Hematopoietic multipotent progenitor cell treated with erythropoietin and hydrocortisone succinate and interleukin-3 and kit ligand, for 17 days (in vitro differentiated cells): ENCODE results near the gene ABCD1.

Experiments
- DNase-seq: peaks from one replicate; pipeline ENCODE4 v3.0.0-alpha.2; 2015; ENCODE audit warnings: low spot score

ABCD1 gene

DNA sequence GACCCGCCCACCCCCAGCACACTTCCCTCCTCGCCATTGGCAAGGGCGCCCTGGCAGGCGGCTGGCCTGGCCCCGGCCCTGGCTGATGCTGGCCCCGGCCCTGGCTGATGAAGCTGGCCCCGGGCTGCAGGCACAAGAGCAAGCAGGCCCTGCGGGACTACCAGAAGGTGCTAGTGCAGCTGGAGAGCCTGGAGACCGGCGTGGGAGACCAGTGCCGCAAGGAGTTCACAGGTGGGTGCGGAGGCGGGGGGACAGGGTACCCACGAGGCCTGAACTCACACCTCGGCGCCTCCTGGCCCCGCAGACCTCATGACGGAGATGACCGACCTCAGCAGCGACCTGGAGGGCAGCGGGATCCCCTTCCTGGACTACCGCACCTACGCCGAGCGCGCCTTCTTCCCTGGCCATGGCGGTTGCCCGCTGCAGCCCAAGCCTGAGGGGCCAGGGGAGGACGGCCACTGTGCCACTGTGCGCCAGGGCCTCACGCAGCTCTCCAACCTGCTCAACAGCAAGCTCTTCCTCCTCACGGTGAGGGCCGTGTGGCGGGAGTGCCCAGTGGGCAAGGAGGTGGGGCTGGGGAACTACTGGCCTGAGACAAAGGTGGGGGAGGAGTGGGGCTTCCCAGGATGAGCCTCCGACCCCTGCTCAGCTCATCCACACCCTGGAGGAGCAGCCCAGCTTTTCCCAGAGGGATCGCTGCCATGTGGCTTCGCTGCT is 50.1 kb downstream of the ABCD1 start:
- DNase-seq, result no peak

DNA sequence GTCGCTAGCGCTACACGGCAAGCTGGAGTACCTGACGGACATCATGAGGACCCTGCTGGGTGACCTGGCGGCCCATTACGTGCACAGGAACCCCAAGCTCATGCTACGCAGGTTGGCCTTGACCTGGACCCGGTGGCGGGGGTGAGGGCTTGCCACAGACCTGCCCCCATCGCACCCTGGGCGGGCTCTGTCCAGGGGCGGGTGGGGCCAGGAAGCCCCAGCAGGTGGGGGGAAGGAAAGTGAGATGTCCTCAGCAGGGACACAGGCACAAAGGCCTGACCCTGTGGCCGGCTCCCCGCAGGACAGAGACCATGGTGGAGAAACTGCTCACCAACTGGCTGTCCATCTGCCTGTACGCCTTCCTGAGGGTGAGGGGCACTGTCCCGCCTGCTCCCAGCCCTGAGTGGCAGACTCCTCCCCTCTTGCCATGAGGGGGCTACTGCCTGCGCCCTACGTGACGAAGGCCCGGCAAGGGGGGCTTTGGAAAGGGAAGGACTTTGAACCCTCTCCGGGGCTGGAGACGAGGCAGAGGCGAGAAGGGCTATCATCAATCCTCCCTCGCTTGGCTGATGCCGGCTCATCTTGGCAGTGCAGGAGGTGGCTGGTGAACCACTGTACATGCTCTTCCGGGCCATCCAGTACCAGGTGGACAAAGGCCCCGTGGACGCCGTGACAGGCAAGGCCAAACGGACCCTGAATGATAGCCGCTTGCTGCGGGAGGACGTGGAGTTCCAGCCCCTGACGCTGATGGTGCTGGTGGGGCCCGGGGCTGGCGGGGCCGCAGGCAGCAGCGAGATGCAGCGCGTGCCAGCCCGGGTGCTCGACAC is 50.9 kb downstream of the ABCD1 start:
- no peak for DNase-seq

DNA sequence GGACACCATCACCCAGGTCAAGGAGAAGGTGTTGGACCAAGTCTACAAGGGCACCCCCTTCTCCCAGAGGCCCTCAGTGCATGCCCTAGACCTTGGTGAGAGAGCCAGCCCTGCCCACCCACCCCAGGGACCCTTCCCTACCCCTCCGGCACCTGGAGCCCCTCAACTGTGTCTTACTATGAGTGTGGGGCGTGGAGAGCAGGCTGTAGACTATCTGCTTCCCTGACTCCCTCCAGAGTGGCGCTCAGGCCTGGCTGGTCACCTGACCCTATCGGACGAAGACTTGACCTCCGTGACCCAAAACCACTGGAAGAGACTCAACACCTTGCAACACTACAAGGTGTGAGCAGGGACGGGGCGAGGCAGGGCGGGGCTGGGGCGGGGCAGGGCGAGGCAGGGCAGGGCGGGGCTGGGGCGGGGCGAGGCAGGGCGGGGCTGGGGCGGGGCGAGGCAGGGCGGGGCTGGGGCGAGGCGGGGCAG is 51.5 kb downstream of the ABCD1 start:
- DNase-seq, result no peak

DNA sequence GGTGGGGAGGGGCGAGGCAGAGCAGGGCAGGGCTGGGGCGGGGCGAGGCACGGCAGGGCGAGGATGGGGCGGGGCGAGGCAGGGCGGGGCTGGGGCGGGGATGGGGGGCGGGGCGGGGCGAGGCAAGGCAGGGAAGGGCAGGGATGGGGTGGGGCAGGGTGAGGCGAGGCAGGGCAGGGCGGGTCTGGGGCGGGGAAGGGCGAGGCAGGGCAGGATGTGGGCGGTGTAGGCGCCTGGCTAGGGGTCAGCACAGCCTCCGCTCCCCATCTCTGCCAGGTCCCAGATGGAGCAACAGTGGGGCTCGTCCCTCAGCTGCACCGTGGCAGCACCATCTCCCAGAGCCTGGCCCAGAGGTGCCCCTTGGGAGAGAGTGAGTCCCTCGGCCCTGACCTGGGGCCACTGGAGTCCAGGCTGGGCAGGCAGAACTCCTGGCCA is 52.0 kb downstream of the ABCD1 start:
- no peak for DNase-seq

DNA sequence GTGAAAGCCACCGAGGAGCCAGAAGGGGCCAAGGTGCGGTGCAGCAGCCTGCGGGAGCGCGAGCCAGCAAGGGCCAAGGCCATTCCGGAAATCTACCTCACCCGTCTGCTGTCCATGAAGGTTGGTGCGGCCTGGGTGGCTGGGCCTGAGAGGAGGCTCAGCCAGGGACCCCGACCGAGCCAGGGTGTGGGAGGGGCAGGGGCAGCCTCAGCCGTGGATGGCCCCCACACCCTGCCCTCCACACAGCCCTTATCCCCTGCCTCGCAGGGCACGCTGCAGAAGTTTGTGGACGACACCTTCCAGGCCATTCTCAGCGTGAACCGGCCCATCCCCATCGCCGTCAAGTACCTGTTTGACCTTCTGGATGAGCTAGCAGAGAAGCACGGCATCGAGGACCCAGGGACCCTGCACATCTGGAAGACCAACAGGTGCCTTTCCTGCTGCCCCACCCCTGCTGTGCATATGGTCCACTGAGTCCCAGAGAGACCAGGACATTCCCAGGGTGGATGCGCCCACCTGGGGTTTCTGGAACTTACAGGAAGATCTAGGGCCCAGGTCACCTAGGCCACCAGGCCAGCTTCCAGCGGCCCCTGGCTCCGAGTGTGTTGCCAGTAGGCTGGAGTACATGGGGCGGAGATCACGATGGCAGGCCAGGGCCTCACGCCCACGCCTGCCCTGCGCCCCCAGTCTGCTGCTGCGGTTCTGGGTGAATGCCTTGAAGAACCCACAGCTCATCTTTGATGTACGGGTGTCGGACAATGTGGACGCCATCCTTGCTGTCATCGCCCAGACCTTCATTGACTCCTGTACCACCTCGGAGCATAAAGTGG is 52.8 kb downstream of the ABCD1 start:
- DNase-seq, result no peak

DNA sequence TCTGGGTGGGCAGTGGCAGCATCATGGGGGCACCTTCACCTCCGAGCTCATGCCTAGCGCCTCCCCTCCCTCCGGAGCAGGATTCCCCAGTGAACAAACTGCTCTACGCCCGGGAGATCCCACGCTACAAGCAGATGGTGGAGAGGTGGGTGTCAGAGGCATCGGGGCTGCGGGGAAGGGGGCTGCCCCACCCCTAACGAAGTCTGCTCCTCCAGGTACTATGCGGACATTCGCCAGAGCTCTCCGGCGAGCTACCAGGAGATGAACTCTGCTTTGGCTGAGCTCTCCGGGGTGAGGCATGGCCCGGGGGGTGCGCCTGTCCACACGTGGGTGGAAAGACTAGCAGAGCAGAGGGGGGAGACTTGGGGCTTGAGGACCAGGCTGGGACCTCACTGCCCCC is 53.5 kb downstream of the ABCD1 start:
- no peak for DNase-seq

DNA sequence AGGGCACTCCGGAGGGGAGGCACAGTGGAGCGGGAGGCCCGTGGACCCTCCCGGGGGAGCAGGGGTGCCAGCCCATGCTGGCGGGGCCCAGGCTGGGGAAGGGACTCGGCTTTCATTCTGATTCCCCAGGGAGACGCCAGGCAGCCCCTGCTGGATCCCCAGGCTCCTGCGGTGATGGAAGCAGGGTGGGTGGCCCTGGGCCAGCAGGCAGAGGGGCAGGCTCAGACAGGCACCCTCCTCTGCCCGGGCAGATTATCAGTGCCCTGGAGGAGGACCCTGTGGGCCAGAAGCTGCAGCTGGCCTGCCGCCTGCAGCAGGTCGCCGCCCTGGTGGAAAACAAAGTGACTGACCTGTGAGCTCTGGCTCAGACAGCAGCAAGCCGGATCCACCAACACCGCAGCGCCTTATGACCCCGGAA is 54.0 kb downstream of the ABCD1 start:
- DNase-seq, result no peak

DNA sequence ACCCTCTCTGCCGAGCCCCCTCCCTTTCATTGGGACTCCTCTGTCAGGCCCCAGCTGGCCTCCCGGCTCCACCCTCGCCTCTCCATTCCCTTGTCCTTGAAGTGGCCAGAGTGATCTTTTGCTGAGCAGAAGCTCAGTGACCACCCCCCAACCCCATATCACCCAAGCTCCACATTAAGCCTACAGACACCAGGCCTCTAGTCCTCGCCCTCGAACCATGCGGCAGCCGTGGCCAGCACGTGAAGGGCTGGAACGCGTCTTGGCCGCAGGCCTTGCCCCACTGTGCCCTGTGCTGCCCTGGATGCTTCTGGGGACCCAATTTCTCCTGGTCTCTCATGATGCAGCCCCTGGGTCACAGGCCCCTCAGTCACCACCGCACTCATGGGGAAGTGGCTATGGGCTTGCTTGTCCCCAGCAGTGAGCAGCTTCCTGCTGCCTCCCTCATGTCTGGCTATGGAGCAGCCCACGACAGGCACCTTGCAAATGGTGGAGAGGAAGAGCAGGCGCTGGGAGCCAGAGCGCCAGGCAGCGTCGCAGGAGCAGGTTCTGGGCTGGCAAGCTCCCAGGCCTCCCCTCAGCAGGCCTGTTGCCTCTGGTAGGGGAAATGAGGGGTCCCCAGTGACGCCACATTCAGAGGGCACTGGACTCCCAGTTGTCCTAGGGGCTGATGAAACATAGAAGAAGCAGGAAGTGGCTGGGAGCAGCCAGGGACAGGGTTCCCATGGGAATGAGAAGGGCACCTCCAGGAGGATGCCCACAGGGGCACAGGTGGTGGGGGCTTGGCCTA is 55.4 kb downstream of the ABCD1 start:
- DNase-seq, result no peak

DNA sequence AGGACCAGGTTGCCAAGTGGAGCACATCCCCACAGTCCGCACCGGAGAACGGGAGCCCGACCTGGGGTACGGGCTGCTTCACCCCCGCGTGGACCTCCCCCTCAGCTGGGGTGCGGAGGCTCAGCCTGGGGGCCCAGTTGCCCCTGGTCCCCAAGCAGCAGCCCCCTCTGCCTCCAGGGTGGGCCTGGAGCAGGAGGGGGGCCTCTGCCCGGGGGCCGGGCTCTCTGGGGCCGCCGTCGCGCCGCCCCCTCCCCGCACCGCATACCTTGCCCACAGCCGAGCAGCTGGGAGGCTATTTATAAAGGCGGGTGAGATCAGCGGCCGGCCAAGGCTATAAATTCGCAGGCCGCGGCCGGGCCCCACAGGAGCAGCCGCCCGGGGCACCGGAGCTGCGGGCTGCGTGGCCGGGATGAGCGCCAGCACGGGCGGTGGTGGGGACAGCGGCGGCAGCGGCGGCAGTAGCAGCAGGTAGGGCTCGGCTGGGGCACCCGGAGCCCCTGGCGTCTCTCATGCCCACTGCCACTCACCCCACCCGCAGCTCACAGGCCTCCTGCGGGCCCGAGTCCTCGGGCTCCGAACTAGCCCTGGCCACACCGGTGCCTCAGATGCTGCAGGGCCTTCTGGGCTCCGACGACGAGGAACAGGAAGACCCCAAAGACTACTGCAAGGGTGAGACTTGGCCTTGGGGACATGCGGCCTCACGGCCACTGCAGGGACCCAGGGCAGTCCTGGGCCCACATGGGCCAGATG is 56.2 kb downstream of the ABCD1 start, which contains the start of gene SRPK3:
SRPK3 (plus strand) TSS at position 364 of the 750 bp plus-strand sequence; CDS start at position 410, 46 bp downstream.
- DNase-seq, result no peak

DNA sequence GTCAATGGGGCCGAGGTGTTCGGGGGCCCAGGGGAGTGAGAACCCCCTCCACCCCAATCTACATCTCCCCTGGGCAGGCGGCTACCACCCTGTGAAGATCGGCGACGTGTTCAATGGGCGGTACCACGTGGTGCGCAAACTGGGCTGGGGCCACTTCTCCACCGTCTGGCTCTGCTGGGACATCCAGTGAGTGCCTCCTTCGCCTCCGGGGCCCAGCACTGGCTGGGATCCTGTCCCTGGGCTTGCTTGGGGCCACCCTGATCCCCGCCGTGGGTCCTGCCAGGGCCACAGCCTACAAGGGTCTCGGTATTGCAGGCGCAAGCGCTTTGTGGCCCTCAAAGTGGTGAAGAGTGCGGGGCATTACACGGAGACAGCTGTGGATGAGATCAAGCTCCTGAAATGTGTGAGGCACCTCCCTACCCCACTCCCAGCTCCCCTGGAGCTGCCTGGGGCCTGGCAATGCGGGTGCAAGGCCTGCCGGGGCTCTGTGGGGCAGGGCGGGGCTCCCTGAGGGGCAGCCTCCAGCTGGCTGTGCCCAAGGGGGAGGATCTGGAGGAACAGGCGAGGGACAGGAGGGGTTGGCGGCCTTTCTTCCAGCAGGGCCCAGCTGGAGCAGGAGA is 56.9 kb downstream of the ABCD1 start:
- no peak for DNase-seq

DNA sequence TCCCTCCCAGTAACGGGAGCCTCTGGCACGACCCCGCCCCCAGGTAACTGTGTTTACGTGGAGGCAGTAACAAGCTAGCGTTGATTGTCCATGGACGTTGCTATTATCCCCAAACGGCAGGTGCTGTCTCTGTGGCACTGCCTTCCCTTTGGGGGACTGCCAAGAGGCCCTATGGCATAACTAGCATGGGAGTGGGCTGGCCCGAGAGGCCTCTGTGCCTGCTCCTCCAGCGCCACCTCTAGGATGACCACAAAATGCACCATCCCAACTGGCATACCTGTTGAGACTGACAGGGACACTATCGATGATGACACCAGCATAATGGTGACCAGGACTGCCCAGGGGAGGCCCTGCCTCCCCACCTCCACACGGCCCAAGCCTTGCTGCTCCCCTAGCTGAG is 57.7 kb downstream of the ABCD1 start:
- no peak for DNase-seq

DNA sequence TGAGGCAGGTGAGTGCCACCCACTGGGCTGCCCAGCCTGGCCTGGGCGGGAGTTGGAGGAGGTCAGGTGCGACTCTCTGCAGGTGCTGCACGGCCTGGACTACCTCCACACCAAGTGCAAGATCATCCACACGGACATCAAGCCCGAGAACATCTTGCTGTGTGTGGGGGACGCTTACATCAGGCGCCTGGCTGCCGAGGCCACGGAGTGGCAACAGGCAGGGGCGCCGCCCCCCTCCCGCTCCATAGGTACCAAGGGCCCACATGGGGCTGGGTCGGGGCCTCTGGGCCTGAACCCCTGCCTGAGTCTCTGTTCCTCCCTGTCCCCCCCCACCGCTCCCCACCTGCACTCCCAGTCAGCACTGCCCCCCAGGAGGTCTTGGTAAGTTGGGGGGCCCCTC is 58.2 kb downstream of the ABCD1 start:
- no peak for DNase-seq

DNA sequence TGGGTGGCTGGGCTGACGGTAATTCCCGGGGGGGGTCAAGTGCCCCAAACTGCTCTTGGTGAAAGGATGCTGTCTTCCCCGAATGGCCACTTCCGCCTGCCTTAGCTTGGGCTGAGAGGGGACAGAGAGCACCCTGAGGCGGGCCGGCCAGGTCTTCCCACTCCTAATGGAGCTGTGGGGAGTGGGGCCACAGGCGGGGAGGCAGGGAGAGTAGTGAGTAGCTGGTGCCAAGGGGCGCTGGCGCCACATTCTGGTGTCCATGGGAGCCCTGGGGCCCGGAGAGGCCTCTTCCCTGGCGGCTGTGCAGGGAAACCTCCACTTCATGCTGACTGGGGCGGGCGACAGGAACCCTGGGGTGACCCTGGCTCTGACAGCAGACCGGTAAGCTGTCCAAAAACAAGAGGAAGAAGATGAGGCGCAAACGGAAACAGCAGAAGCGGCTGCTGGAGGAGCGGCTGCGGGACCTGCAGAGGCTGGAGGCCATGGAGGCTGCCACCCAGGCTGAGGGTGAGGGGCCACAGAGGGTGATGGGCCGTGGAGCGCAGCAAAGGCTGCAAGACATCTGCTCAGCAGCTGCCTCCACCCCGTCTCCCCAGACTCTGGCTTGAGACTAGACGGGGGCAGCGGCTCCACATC is 58.8 kb downstream of the ABCD1 start:
- DNase-seq, result no peak

DNA sequence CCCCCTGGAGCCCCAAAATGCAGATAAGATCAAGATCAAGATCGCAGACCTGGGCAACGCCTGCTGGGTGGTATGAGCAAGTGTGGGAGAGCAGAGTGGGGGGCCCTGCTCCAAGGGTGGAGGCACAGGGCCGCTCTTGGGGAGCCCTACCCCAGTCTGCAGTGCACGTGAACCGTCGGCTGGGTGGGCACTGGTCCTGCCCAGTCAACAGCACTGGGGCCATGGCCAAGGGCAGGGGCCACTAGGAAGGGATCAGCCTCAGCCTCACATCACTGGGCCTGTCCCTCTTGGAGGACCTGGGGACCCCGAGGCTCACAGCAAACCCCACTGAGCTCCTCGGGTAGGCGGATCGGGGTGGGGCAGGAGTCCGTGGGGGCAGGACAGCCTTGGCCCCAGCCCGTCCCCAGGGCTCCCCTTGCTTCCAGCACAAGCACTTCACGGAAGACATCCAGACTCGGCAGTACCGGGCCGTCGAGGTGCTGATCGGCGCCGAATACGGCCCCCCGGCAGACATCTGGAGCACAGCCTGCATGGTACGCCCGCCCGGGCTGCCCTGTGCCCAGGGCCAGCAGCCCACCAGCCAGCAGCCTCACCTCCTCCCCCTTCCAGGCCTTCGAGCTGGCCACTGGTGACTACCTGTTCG is 59.8 kb downstream of the ABCD1 start:
- no peak for DNase-seq

DNA sequence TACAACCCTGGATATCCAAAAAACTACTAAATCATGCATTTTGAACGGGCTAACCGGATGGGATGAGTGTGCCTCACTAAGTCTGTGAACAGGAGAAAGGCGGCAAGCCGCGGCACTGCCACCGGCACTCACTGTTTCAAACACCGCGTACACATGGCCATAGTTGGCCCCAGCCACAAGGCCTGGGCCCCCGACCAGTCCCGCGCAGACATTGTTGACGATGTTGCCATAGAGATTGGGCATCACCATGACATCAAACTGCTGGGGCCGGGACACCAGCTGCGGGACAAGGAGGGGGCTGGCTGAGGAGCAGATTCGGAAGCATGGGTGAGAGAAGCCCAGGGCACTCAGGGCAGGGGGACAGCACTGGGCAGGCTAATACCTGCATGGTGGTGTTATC is 62.0 kb downstream of the ABCD1 start:
- DNase-seq, result no peak

DNA sequence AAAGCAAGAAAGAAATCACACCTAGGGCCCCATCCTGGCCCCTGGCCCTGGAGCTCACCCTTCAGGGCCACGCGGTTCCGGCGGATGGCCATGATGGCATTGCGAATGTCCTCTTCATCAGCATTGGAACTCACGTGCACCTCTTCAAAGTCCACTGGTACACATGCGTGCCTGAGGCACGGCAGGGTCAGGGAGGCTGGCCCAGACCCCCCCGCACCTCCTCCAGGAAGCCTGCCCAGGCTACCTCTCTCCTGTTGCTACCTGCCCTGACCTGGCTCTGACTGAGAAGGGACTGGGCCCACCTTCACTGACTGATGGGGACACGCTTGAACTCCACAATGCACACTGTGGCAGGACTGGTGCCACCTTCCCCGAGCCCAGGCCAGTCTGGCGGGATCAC is 65.0 kb downstream of the ABCD1 start:
- no peak for DNase-seq

DNA sequence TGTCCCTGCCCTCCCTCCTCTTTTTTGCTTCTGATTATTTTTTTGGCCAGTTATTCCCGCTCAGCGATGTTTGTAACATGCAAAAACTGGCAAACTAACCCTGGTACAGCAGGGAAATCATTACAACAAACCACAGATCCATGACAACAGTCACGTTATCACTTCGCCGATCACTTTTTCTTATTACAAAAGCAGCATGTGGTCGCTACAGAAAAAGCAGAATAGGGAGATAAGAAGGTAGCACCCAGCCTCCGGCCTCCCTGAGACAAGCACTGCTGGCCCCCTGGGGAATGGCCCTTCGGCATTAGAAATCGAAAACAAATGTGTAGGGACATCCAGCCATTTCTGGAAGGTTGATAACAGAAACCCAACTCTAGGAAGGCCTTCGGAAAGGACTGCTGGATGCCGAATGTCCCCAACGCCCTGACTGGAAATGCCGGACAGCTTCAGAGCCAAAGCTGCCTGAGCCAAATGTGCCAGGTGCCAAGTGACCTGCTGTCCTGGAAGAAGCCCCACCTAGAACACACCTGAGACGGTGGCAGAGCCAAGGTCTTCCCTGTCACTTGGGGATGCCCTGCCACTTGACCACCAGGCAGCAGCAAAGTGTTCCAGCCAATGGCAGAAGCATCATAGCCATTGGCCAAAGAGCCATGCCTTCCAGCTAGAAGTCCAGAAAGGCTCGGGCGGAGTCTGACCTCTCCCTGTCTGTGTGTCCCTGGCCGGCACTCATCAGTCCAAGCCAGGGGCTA is 66.6 kb downstream of the ABCD1 start:
- no peak for DNase-seq

DNA sequence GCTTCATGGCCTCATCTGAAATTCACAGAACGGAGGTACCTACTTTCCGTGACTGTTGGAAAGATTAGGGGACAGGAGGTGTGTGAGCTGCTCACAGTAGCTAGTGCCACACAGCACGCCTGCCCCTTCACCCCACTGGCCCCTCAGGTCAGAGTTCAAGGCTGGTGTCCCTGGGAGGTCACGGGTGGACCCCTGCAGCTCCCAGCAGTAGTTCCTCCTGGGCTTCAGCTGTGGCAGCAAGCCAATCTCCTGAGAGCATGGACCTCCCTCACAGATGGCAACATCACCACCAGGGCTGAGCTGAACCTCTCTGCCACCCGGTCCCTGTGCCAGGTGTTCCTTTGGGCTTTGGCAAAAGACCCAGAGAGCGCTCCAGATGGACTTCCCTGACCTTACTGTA is 67.7 kb downstream of the ABCD1 start:
- no peak for DNase-seq

DNA sequence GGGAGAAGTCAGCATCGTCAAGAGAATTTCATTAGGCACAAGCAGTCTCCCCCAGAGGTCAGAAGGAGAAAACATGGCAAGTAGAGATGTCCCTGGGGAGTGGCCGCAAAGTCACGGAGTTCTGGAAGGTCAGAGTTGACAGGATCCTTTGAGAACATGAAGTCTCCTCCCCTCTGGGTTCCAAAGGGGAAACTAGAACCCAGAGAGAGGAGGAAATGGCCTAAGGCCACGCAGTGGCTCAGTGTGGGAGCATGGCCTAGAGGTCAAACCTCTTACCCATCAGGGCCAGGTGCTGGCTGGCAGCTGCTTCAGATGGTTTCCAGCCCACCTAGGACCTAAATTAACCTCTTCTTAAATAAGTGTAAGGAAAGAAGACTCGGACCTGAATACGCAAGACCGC is 68.6 kb downstream of the ABCD1 start:
- no peak for DNase-seq
